Measurements from ENCODE around the gene RABL2A. TPM values are rescaled to one million over a fixed set of nuclear protein-coding genes. Genes with fewer than 3 reads are reported as not detected.

RABL2A gene
- total and polyA plus RNA-seq, 8 donors, result 15.7 to 68.0 (median 53.4) TPM

Small RNAs within 50 kb of the gene (microRNA-seq; reads per million reads assigned to microRNA genes)
- gene MIR1302-3, result 0 reads per million in 2 donors

Other genes with a start within 250 kb of the RABL2A start
- 10 to 100 TPM; 25.4 to 32.7 TPM for gene ZNG1B, start 189.6 kb upstream of the RABL2A start, total RNA-seq
- 10 to 100 TPM; 40.4 to 56.3 (median 51.3) TPM for gene ZNG1B, start 189.6 kb upstream of the RABL2A start, polyA plus RNA-seq (ENCODE audit: insufficient read length in 6 of 6)
- gene FOXD4L1, start 128.6 kb upstream of the RABL2A start, total RNA-seq, result under 1 TPM; 0.17 to 0.71 TPM
- under 1 TPM in 5 of 6 donors, not detected in 1; 0.14 to 0.44 (median 0.32) TPM for gene FOXD4L1, start 128.6 kb upstream of the RABL2A start, polyA plus RNA-seq (ENCODE audit: insufficient read length in 6 of 6)
- 100 to 1,000 TPM in 1 of 2 donors, 10 to 100 TPM in 1; 75.7 to 100 TPM for gene SLC35F5, start 129.4 kb downstream of the RABL2A start, total RNA-seq
- gene SLC35F5, start 129.4 kb downstream of the RABL2A start, polyA plus RNA-seq (ENCODE audit: insufficient read length in 6 of 6), result 100 to 1,000 TPM in 4 of 6 donors, 10 to 100 TPM in 2; 88.5 to 111 (median 100) TPM

All from left lung (tissue), 8 donors.